Vagina (tissue), 2 donors: ENCODE results near the gene PLEKHG2.

ENCODE experiments used
- CTCF ChIP-seq, 3 experiments: fragments of 450-650 bp in 2 of 3; fragments of 200-600 bp in 1 of 3; sonication (generic) in 1 of 3; IDR thresholded peaks; one replicate each; pipeline ENCODE4 v1.5.1; 2017 to 2019; ENCODE audit warnings: antibody characterized with exemption in 3 of 3, mild to moderate bottlenecking in 2 of 3, moderate library complexity in 2 of 3
- POLR2A ChIP-seq, 2 donors: fragments of 450-650 bp; IDR thresholded peaks; one replicate each; pipeline ENCODE4 v1.6.1; 2017; ENCODE audit warnings: antibody characterized with exemption in 2 of 2, mild to moderate bottlenecking in 2 of 2, moderate library complexity in 2 of 2
- POLR2AphosphoS5 ChIP-seq, 2 donors: sonication (generic); formaldehyde crosslinking; IDR thresholded peaks; one replicate each; pipeline ENCODE4 v1.9.0; 2017; ENCODE audit warnings: antibody characterized with exemption in 2 of 2, mild to moderate bottlenecking in 2 of 2, low read depth in 1 of 2; ENCODE audit not compliant: insufficient read depth in 1 of 2

GRCh38 chr19:39445196-39446111 lies 33.0 kb downstream of the PLEKHG2 start, which contains the start of gene SUPT5H:
- no peak for TF ChIP-seq CTCF (IDR thresholded peaks at IDR 0.05)
- peak in 1 of 2 donors; percentile 94 for TF ChIP-seq POLR2A (IDR thresholded peaks at IDR 0.05)
- TF ChIP-seq POLR2AphosphoS5 (IDR thresholded peaks at IDR 0.05; ENCODE audit: insufficient read depth in 1 of 2, low read depth in 1 of 2): peak; percentile 99 to 100
